K562 (cell line): ENCODE measurements around the gene RUNX1. TPM values are rescaled to one million over a fixed set of nuclear protein-coding genes. Genes with fewer than 3 reads are reported as not detected.

Experiments used
- ARHGAP35 ChIP-seq: fragments of 450-650 bp; IDR thresholded peaks from 2 replicates; pipeline ENCODE4 v1.6.1; 2018; ENCODE audit not compliant: partially characterized antibody
- ATF4 ChIP-seq: fragments of 450-650 bp; formaldehyde crosslinking; IDR thresholded peaks from 2 replicates; pipeline ENCODE4 v1.4.0; 2022; ENCODE audit warnings: mild to moderate bottlenecking, moderate library complexity
- BACH1 ChIP-seq: fragments of 200-800 bp; sonication (Bioruptor generic); IDR thresholded peaks from 2 replicates; pipeline ENCODE4 v1.6.1; 2016; ENCODE audit warnings: missing genetic modification characterization, missing compliant biosample characterization
- BRF1 ChIP-seq: IDR thresholded peaks from 3 replicates; pipeline ENCODE4 v1.6.1; 2011; ENCODE audit warnings: borderline replicate concordance, mild to moderate bottlenecking; ENCODE audit not compliant: insufficient read length; ENCODE audit errors: extremely low read depth
- DEAF1 ChIP-seq: fragments of 450-650 bp; formaldehyde crosslinking; IDR thresholded peaks from 2 replicates; pipeline ENCODE4 v1.4.0; 2020; ENCODE audit warnings: mild to moderate bottlenecking, moderate library complexity
- E2F6 ChIP-seq, 2 experiments: IDR thresholded peaks; 2 replicates each; pipeline ENCODE4 v1.6.1; 2011; ENCODE audit warnings: borderline replicate concordance in 1 of 2, control low read depth in 1 of 2, low read depth in 1 of 2, low read length in 1 of 2, mild to moderate bottlenecking in 1 of 2, mixed read lengths in 1 of 2, moderate library complexity in 1 of 2; ENCODE audit not compliant: insufficient read depth in 1 of 2, insufficient read length in 1 of 2, poor library complexity in 1 of 2, severe bottlenecking in 1 of 2; ENCODE audit errors: extremely low read depth in 1 of 2
- EP400 ChIP-seq: fragments of 450-650 bp; IDR thresholded peaks from 2 replicates; pipeline ENCODE4 v1.6.1; 2017; ENCODE audit warnings: antibody characterized with exemption, mild to moderate bottlenecking, moderate library complexity
- FUS ChIP-seq: fragments of 200-400 bp; formaldehyde crosslinking; optimal IDR thresholded peaks from 2 replicates; pipeline ENCODE3; 2017; ENCODE audit warnings: low read depth, low read length
- GABPB2 ChIP-seq: fragments of 250-450 bp; sonication (Bioruptor Pico); conservative IDR thresholded peaks from 2 replicates; pipeline ENCODE4 v1.5.1; 2021; ENCODE audit warnings: mild to moderate bottlenecking
- HDAC8 ChIP-seq: fragments of 450-650 bp; IDR thresholded peaks from 2 replicates; pipeline ENCODE4 v1.6.1; 2016; ENCODE audit warnings: mild to moderate bottlenecking, missing genetic modification characterization, moderate library complexity, missing compliant biosample characterization
- HIVEP1 ChIP-seq: fragments of 250-450 bp; sonication (Bioruptor Pico); IDR thresholded peaks from 2 replicates; pipeline ENCODE4 v1.4.0; 2020; ENCODE audit warnings: mild to moderate bottlenecking
- HNRNPK ChIP-seq: fragments of 200-400 bp; formaldehyde crosslinking; IDR thresholded peaks from one replicate; pipeline ENCODE4 v1.6.1; 2018; ENCODE audit warnings: mild to moderate bottlenecking, low read depth, low read length; ENCODE audit not compliant: poor library complexity, severe bottlenecking
- HOXB6 ChIP-seq: fragments of 250-450 bp; sonication (Bioruptor Pico); IDR thresholded peaks from 2 replicates; pipeline ENCODE4 v1.5.1; 2022; ENCODE audit warnings: mild to moderate bottlenecking, borderline replicate concordance
- JUNB ChIP-seq: fragments of 450-650 bp; formaldehyde crosslinking; conservative IDR thresholded peaks from 2 replicates; pipeline ENCODE4 v1.4.0; 2020; ENCODE audit warnings: mild to moderate bottlenecking
- JUND ChIP-seq, 2 experiments: IDR thresholded peaks; 2 replicates in 1 of 2; 3 replicates in 1 of 2; pipeline ENCODE4 v1.6.1; 2011; ENCODE audit warnings: borderline replicate concordance in 2 of 2, low read depth in 2 of 2, low read length in 2 of 2, improper control_type of control experiment in 1 of 2, missing biosample characterization in 1 of 2, missing genetic modification characterization in 1 of 2, missing genetic modification reagents in 1 of 2
- POLR2G ChIP-seq: fragments of 200-400 bp; formaldehyde crosslinking; IDR thresholded peaks from 2 replicates; pipeline ENCODE4 v1.6.1; 2017; ENCODE audit warnings: low read depth, mild to moderate bottlenecking, antibody characterized with exemption, low read length, moderate library complexity
- PRPF4 ChIP-seq: fragments of 200-400 bp; formaldehyde crosslinking; IDR thresholded peaks from one replicate; pipeline ENCODE4 v1.6.1; 2017; ENCODE audit warnings: low read length, low read depth, mild to moderate bottlenecking; ENCODE audit not compliant: insufficient read depth, poor library complexity, severe bottlenecking
- RFX7 ChIP-seq: fragments of 250-450 bp; sonication (Bioruptor Pico); IDR thresholded peaks from 2 replicates; pipeline ENCODE4 v1.5.1; 2021; ENCODE audit warnings: mild to moderate bottlenecking
- TEAD1 ChIP-seq, 2 experiments: fragments of 450-650 bp in 1 of 2; sonication (generic) in 1 of 2; formaldehyde crosslinking; IDR thresholded peaks; 2 replicates each; pipeline versions ENCODE4 v1.4.0 to v1.8.0; 2020 to 2022; ENCODE audit warnings: mild to moderate bottlenecking in 2 of 2, missing genetic modification reagents in 1 of 2
- ZBTB9 ChIP-seq: fragments of 450-650 bp; formaldehyde crosslinking; IDR thresholded peaks from 2 replicates; pipeline ENCODE4 v1.4.0; 2020; ENCODE audit warnings: mild to moderate bottlenecking, moderate library complexity
- ZNF175 ChIP-seq: fragments of 200-800 bp; sonication (Bioruptor generic); IDR thresholded peaks from 2 replicates; pipeline ENCODE4 v1.6.1; 2016; ENCODE audit warnings: low read depth, mild to moderate bottlenecking, missing genetic modification characterization, missing compliant biosample characterization
- polyA plus RNA-seq, 8 experiments: library from polyadenylated mRNA; depleted of rRNA in 4 of 8; stranded (reverse) in 5 of 8; unstranded in 3 of 8; fragments of >200 nt; fragmentation: Nextera tagmentation in 2 of 8; fragmentation: Illumina TruSeq in 1 of 8; extraction: Ambion mirVana in 2 of 8; extraction: Trizol in 1 of 8; gene quantifications; 2 replicates each; pipeline versions ENCODE4 v1.2.1 to v1.2.3, GENCODE V29; 2011 to 2014; ENCODE audit warnings: inconsistent platforms in 1 of 8, missing spikeins in 1 of 8
- total RNA-seq, 7 experiments: library from RNA; depleted of rRNA in 6 of 7; stranded (reverse); fragments of >200 nt in 6 of 7; fragmentation: Illumina TruSeq in 2 of 7; extraction: Trizol in 2 of 7; gene quantifications; 2 replicates each; pipeline versions ENCODE4 v1.2.1 to v1.2.3, GENCODE V29; 2011 to 2021; ENCODE audit warnings: low replicate concordance in 1 of 7

Gene RUNX1
- total and polyA plus RNA-seq, 9 of the 15 experiments (the other 6 are each of a cell fraction or from before 2014, with no cell fraction given): 2.2 to 68.6 (median 17.8) TPM

GRCh38 chr21:35026617-35027562 lies 22.2 kb downstream of the RUNX1 start (continued):
- TF ChIP-seq DEAF1 (CRISPR knock-in tag) (peak; percentile 29; the same call in 1 of the 2 replicates), TEAD1 (CRISPR knock-in tag; IDR thresholded peaks at IDR 0.05) (peak in 1 of 2 experiments; percentile 46; a peak in 2 of 4 replicates), HIVEP1 (CRISPR knock-in tag) (no peak), ZBTB9 (peak; percentile 26; the same call in 1 of the 2 replicates), ATF4 (CRISPR knock-in tag) (peak; percentile 75; the same call in 1 of the 2 replicates), RFX7 (CRISPR knock-in tag) (no peak), ARHGAP35 (no peak), GABPB2 (CRISPR knock-in tag) (no peak), EP400 (peak; percentile 82), PRPF4 (no peak), HOXB6 (CRISPR knock-in tag) (no peak), FUS (no peak), ZNF175 (no peak; the same call in none of the 2 replicates), JUNB (CRISPR knock-in tag) (no peak), JUND (IDR thresholded peaks at IDR 0.05; ENCODE audit: borderline replicate concordance, low read depth, low read length) (peak; percentile 82), JUND (tag; IDR thresholded peaks at IDR 0.05; ENCODE audit: borderline replicate concordance, low read depth, low read length) (peak; percentile 75; the same call in 1 of the 3 replicates), BACH1 (tag) (peak; percentile 52), HNRNPK (no peak), POLR2G (peak; percentile 81), BRF1 (no peak), HDAC8 (tag) (no peak), E2F6 (IDR thresholded peaks at IDR 0.05; ENCODE audit: borderline replicate concordance in 1 of 2, extremely low read depth in 1 of 2, insufficient read depth in 1 of 2, insufficient read length in 1 of 2, low read depth in 1 of 2, low read length in 1 of 2, poor library complexity in 1 of 2, severe bottlenecking in 1 of 2) (peak; percentile 62 to 81)
